ENCODE data around the gene ROBO1. TPM values are rescaled to one million over a fixed set of nuclear protein-coding genes. Genes with fewer than 3 reads are reported as not detected.

The ROBO1 gene
- total RNA-seq, 1 donor from 2014 or later: 27.1 TPM

DNA sequence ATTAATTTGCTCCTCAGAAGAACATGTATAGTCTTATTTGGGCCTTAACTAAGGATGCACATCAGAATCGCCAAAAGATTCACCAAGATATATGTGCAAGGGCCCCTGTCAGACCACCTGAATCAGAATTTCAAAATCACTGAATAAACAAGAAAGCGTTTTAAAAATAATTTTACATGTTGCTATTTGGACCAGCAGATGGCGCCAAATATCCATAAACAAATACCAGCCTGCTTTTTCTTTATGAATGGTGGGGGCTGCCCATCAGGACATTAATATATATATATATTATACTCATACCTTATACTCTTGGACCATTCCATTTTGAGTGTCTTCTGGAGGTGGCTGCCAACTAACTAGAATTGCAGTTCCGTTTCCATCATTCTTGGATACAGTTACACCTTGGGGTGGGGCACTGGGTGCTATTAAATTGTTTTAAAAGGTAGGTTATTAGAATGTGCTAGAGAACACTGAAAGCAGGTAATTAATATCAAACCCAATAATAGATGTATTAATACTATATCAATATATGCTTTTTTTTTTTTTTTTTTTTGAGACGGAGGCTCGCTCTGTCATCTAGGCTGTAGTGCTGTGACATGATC lies 1108.3 kb downstream of the ROBO1 start:
- TF ChIP-seq, protein P1, sequence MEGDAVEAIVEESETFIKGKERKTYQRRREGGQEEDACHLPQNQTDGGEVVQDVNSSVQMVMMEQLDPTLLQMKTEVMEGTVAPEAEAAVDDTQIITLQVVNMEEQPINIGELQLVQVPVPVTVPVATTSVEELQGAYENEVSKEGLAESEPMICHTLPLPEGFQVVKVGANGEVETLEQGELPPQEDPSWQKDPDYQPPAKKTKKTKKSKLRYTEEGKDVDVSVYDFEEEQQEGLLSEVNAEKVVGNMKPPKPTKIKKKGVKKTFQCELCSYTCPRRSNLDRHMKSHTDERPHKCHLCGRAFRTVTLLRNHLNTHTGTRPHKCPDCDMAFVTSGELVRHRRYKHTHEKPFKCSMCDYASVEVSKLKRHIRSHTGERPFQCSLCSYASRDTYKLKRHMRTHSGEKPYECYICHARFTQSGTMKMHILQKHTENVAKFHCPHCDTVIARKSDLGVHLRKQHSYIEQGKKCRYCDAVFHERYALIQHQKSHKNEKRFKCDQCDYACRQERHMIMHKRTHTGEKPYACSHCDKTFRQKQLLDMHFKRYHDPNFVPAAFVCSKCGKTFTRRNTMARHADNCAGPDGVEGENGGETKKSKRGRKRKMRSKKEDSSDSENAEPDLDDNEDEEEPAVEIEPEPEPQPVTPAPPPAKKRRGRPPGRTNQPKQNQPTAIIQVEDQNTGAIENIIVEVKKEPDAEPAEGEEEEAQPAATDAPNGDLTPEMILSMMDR (IDR thresholded peaks at IDR 0.05): peak; percentile 69
- ATAC-seq (no peak), DNase-seq (no peak)
- H3K27me3 ChIP-seq: no peaks in the 10 kb centered on the region
- no peaks in the 10 kb centered on the region for H3K4me1 ChIP-seq
- no peak overlapping the region for H3K4me3 ChIP-seq
- H3K9me3 ChIP-seq: no peaks in the 10 kb centered on the region
- intact Hi-C loops (cut with DNase I): loop anchor here (5.0 kb wide), 1 partner anchor 373 kb away; no protein-coding TSS in a partner anchor
- H3K27ac ChIP-seq: no peak overlapping the region
- no peaks in the 10 kb centered on the region for H3K36me3 ChIP-seq

DNA sequence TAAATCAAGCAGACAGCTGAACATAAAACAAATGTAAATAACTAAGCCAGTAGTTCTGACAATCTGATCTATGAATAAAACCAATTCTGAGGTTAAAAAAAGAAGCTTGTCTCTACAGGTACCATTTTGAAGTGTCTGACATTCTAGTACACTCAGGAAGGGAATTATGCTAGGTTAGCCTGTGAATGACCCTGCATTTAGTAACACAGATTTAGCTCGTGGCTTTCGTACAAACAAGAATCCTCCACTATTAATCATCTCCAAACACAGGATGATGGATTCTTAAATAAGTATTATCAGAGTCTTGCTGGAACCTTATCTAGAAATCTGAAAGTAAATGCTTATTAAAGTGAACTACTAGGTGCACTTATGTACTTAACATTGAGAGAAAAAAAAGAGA lies 1120.1 kb downstream of the ROBO1 start:
- Histone ChIP-seq H3K36me3 (no peaks in the 10 kb centered on the region), H3K9me3 (no peaks in the 10 kb centered on the region), H3K27me3 (no peaks in the 10 kb centered on the region), H3K4me1 (peaks cover 13% of the 10 kb centered on the region), H3K4me3 (no peak overlapping the region), H3K27ac (no peak overlapping the region)
- intact Hi-C loops (cut with DNase I): no loop called here
- no peak for DNase-seq
- TF ChIP-seq, protein P1 (IDR thresholded peaks at IDR 0.05): no peak
- no peak for ATAC-seq

DNA sequence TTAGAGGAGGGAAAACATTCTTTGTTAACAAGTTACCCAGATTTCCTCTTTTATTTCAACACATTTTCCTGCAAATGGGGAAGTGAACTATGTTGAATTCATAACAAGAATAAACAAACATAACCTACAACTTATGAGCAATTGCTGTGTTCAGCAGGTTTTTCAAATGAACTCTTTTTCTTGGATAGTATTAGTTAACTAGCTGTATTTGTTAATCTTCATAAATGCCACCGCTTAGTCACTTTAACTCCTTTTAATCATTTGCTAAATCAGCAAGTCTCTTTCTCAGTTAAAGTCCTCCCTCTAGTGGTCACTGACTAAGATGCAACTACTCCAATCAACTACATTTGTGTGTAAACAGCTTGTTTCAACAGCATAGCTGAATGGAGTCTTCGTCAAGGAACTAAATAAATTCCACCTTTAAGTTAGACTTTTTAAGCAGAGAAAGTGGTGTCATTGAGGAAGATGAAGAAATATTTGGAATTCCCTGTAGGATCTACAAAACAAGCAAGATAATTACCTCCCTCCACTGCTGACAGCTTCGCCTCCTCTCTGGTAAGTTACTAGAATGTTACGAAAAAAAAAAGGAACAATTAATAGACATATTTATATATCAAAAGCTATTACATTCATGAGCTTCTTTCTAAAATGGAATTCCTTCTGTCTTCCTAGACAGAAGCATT lies 1122.0 kb downstream of the ROBO1 start:
- peak; percentile 92 for ATAC-seq
- Histone ChIP-seq H3K27ac (no peak overlapping the region), H3K27me3 (no peaks in the 10 kb centered on the region), H3K36me3 (no peaks in the 10 kb centered on the region), H3K9me3 (no peaks in the 10 kb centered on the region), H3K4me1 (peaks cover 13% of the 10 kb centered on the region), H3K4me3 (no peak overlapping the region)
- DNase-seq: no peak
- intact Hi-C loops (cut with DNase I): no loop called here
- TF ChIP-seq, protein P1 (IDR thresholded peaks at IDR 0.05): peak; percentile 89

DNA sequence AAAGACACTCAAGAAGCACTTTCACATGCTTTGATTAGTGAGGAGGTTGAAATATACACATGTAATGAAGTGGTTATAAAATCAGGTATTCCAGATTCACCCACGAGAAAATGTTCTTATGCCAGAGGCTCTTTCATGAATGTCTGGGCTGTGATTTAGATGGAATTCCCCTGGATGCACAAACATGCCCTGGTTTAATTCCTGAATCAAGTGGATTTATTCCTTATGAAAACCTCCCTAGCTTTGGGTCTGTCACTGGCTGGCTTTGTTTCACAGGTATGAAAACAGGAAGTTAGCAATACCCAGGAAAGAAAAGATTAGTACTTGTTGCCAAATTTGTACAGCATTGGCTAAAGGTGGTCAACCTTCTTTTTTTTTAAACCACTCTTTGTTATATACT lies 1123.0 kb downstream of the ROBO1 start:
- Histone ChIP-seq H3K9me3 (no peaks in the 10 kb centered on the region), H3K27ac (no peak overlapping the region), H3K4me1 (peaks cover 13% of the 10 kb centered on the region), H3K36me3 (no peaks in the 10 kb centered on the region), H3K4me3 (no peak overlapping the region), H3K27me3 (no peaks in the 10 kb centered on the region)
- DNase-seq (no peak), ATAC-seq (no peak)
- TF ChIP-seq, protein P1 (IDR thresholded peaks at IDR 0.05): no peak
- intact Hi-C loops (cut with DNase I): no loop called here

DNA sequence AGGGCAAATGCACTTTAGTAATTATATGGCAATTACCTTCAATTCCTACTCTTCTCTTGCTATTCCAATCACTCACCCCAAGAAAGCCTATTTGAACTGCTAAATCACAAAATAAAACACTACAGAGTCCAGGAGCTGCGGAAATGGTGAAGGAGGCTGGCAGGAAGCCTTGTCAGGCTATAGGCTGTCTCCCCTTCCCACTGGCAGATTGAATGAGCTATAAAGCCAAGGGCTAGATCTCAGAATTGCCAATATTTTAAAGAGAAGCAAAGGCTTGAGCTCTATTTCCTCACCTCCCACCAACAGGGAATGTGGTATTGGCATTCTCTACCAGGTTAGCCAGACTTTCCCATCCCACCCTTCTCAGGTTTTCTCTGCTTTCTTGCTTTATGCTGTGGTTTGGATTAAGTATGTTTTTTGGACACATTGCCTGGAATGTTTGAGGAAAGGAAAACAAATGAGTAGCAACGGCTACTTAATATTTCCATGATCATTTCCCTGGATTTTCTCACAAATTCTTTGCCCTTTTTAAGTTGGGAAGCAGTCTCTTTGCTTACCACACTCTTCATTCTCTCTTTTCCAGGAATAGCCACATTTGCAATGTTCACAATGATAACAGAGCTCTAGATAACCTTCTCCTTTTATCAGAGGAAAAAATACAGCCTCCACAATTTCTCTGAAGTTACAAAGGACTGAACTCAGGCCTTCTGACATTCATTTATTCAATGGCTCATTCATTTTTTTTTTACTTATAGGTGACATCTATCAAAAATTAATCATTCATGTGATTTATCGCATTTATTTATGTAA lies 1125.4 kb downstream of the ROBO1 start:
- intact Hi-C loops (cut with DNase I): no loop called here

More for the DNA sequence above, 1125.4 kb downstream of the ROBO1 start:
- ATAC-seq (no peak), DNase-seq (no peak)
- Histone ChIP-seq H3K9me3 (no peaks in the 10 kb centered on the region), H3K4me1 (peaks cover 13% of the 10 kb centered on the region), H3K4me3 (no peak overlapping the region), H3K27ac (no peak overlapping the region), H3K36me3 (no peaks in the 10 kb centered on the region), H3K27me3 (no peaks in the 10 kb centered on the region)
- TF ChIP-seq, protein P1 (IDR thresholded peaks at IDR 0.05): no peak

Measured in upper lobe of right lung (tissue), 1 donor.